Thymus (tissue), 11 donors: Measurements from ENCODE around the gene AQP2. TPM values are rescaled to one million over a fixed set of nuclear protein-coding genes. Genes with fewer than 3 reads are reported as not detected.

Experiments
- DNase-seq, 9 donors: peaks; one replicate each; pipeline ENCODE4 v3.0.0-alpha.2; 2013; ENCODE audit warnings: low spot score in 9 of 9, low read depth in 6 of 9, missing footprints in 1 of 9
- H3K27ac ChIP-seq, 2 donors: one replicate each; pipeline ENCODE4 v1.5.1; 2013; ENCODE audit warnings: control low read depth in 1 of 2, low read depth in 1 of 2, low read length in 1 of 2, mild to moderate bottlenecking in 1 of 2, moderate library complexity in 1 of 2
- H3K27me3 ChIP-seq, 2 donors: one replicate each; pipeline ENCODE4 v1.5.1; 2013; ENCODE audit warnings: low read length in 1 of 2; ENCODE audit not compliant: control insufficient read depth in 2 of 2, insufficient read depth in 1 of 2
- H3K36me3 ChIP-seq, 2 donors: one replicate each; pipeline ENCODE4 v1.5.1; 2013; ENCODE audit warnings: low read length in 1 of 2, mild to moderate bottlenecking in 1 of 2, moderate library complexity in 1 of 2; ENCODE audit not compliant: control insufficient read depth in 2 of 2, insufficient read depth in 2 of 2
- H3K4me1 ChIP-seq, 2 donors: one replicate each; pipeline ENCODE4 v1.5.1; 2013; ENCODE audit warnings: low read length in 2 of 2; ENCODE audit not compliant: control insufficient read depth in 2 of 2, insufficient read depth in 2 of 2
- H3K4me3 ChIP-seq, 2 donors: one replicate each; pipeline ENCODE4 v1.5.1; 2013; ENCODE audit warnings: low read length in 2 of 2, control low read depth in 1 of 2, mild to moderate bottlenecking in 1 of 2
- H3K9me3 ChIP-seq, 2 donors: one replicate each; pipeline ENCODE4 v1.5.1; 2013; ENCODE audit warnings: low read length in 1 of 2, mild to moderate bottlenecking in 1 of 2; ENCODE audit not compliant: control insufficient read depth in 2 of 2, insufficient read depth in 1 of 2
- WGBS: extraction: QIAGEN DNeasy Blood & Tissue Kit; methylation state at CpG from one replicate; pipeline ENCODE4 v1.1.7; 2013; 5-methylcytosine and 5-hydroxymethylcytosine counted together
- polyA plus RNA-seq: library from polyadenylated mRNA; stranded (reverse); fragments of 200-250 nt; gene quantifications from one replicate; pipeline ENCODE4 v1.2.3, GENCODE V29; 2013
- total RNA-seq: library from RNA; stranded (reverse); fragments of 120-200 nt; gene quantifications from one replicate; pipeline ENCODE4 v1.2.4, GENCODE V29; 2013
- donor health status: healthy.

AQP2 gene
- total and polyA plus RNA-seq, 2 donors, result 0.05 TPM

DNA sequence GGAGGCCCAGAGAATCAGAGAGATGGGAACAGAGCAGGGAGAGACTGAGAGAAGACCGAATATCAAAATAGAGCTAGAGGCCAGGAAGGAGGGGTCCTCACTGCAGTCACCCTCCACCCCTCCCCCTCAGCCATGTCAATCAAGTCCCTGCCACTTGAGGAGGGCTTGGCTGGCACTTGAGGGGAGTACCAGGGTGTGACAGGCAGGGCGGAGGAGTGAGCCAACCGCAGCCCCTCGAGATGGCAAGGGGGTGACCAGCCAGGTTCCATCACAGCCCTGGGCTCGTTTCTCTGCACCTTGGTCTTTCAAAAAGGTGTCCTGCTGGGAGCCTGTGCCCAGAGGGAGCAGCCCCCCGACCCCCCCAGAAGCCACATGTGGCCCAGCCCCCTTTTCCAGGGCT, 15.3 kb downstream of the AQP2 start:
- Histone ChIP-seq H3K9me3 (no peaks in the 10 kb centered on the region), H3K4me3 (no peak overlapping the region), H3K36me3 (no peaks in the 10 kb centered on the region), H3K4me1 (peaks cover 7 to 11% of the 10 kb centered on the region in 2 donors), H3K27ac (no peak overlapping the region), H3K27me3 (peaks cover 50 to 97% of the 10 kb centered on the region in 2 donors)
- no peak for DNase-seq
- 71% methylated on average over 6 of the region's 6 CpGs for WGBS

DNA sequence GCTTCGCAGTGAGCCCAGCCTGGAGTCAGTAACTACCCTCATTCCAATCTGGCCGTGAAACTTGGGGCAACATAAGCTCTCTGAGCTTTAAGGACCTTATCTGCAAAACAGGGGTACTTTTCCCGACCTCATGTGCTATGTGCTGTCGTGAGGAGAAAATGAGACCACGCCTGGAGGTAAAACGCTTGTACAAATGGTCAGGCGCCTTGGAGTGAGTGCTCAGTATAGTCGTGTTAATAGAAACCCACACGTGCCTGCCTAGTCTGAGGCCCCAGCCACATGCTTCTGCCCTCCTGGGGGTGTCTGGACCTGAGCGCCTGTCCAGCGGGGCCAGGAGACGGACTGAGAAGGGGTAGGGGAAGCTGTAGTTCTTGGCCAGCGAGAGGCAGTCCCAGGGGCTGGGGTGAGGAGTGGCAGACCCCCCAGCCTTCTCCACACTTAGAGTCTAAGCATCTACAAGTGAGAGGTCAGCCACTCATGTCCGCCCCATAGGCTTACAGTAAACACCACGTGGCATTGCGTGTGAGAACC, 16.0 kb downstream of the AQP2 start:
- Histone ChIP-seq H3K27ac (no peak overlapping the region), H3K4me1 (peaks cover 4 to 10% of the 10 kb centered on the region in 2 donors), H3K4me3 (no peak overlapping the region), H3K36me3 (no peaks in the 10 kb centered on the region), H3K9me3 (no peaks in the 10 kb centered on the region), H3K27me3 (peaks cover 43 to 98% of the 10 kb centered on the region in 2 donors)
- no peak for DNase-seq
- WGBS, result 32% methylated on average over 16 of the region's 16 CpGs

DNA sequence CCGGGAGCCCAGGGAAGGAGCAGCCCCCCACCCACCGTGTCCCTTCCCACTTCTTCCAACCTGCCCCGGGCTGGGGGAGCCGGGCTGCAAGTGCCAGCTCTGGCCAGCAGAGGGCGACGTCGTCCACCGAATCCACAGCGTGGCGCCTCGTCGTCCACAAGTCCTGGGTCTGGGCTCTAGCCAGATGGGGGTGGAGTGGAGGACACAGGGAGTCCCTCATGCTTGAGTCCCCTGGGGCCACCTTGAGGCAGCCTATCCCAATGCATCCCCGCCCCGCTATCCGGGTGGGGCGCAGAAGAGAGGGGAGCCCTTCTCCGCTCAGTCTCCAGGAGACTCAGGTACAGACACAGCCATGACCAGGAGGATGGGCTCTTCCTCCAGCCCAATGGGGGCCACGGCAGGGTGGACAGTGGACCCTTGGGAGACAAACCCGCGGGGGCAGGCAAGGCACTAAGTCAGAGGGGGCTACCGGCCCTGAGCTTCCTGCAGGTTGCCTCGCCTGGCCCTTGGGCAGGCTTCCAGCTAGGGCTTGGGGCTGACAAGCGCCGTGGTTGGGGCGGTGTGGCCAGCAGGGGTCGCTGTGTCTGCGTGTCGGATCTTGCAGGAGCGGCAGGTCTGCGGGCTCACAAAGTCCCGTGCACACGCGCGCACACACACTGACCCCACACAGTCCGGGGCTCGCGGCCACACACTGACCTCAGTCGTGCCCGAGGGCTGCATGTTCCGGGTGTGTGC, 16.7 kb downstream of the AQP2 start:
- H3K36me3 ChIP-seq, result no peaks in the 10 kb centered on the region
- H3K4me1 ChIP-seq, result peaks cover 4 to 10% of the 10 kb centered on the region in 2 donors
- H3K27me3 ChIP-seq, result peaks cover 37 to 95% of the 10 kb centered on the region in 2 donors
- no peak overlapping the region for H3K27ac ChIP-seq
- peak; percentile 62 to 92 (median 81) for DNase-seq
- H3K9me3 ChIP-seq, result no peaks in the 10 kb centered on the region
- WGBS, result 3% methylated on average over 40 of the region's 40 CpGs
- H3K4me3 ChIP-seq, result peak overlapping the region in 1 of 2 donors; percentile 16

DNA sequence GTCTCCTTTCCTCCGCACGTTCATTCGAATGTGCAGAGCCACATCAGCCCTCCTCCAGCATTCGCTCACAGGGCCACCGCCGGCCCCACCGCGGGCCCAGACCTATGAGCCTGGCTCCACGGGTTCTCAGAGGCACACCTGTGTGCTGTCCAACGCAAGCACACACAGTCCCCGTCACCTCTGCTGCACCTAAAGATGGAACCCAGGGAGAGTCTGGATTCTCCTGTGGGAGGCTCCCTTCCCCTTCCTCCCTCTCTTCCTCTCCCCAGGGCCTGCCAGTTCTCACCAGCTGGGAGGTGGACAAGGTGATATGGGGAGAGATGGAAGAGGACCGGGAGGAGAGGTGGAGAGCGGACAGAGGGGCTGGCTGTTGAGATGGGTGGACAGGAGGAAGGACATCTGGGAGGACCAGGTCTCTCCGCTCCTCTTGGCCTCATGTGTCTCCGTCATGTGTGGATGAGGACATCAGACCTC, 17.3 kb downstream of the AQP2 start:
- no peaks in the 10 kb centered on the region for H3K36me3 ChIP-seq
- WGBS, result 38% methylated on average over 15 of the region's 15 CpGs
- DNase-seq, result no peak
- H3K27ac ChIP-seq, result no peak overlapping the region
- peaks cover 31 to 92% of the 10 kb centered on the region in 2 donors for H3K27me3 ChIP-seq
- H3K4me1 ChIP-seq, result peaks cover 4 to 10% of the 10 kb centered on the region in 2 donors
- peak overlapping the region in 1 of 2 donors; percentile 16 for H3K4me3 ChIP-seq
- H3K9me3 ChIP-seq, result no peaks in the 10 kb centered on the region

DNA sequence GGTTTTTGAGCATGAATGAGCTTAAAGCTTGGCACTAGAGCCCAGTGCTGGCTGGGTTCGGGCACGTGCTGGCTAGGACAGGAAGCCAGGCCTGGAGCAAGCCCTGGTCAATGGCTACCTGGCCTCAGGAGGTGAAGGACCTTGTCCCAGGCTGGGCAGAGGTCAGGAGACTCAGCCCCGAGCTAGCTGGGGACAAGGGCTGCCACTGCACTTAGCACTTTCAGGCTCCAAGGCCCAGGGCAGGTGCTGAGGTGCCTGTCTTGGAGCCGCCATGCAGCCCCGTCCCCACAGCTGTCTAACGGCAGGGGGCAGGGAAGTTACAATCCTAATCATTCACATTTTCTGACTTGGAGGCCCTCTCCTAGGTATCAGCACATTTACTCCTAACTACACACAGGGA, 17.9 kb downstream of the AQP2 start:
- Histone ChIP-seq H3K4me3 (no peak overlapping the region), H3K27me3 (peaks cover 24 to 85% of the 10 kb centered on the region in 2 donors), H3K4me1 (peaks cover 4 to 10% of the 10 kb centered on the region in 2 donors), H3K9me3 (no peaks in the 10 kb centered on the region), H3K27ac (no peak overlapping the region), H3K36me3 (no peaks in the 10 kb centered on the region)
- no peak for DNase-seq
- WGBS, result 93% methylated on average over 6 of the region's 6 CpGs

DNA sequence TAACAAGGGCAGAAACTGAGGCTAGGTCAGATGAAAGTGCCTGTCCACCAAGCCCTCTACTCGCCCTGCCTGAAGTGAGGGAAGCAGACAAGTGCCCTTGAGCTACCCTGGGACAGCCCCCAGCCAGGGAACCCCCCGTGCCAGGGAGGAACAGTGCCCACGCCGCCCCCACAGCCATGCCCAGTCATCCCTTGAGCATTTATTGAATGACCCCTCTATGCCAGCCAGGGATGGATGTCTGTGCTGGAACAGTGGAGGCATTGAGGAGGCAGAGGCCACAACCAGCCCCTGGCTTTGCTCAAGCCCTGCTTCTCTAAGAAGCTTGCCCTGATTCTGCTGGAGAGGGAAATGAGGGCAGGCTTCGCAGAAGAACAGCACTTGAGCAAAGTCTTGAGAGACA, 18.5 kb downstream of the AQP2 start:
- Histone ChIP-seq H3K27me3 (peaks cover 18 to 80% of the 10 kb centered on the region in 2 donors), H3K4me3 (no peak overlapping the region), H3K27ac (no peak overlapping the region), H3K36me3 (no peaks in the 10 kb centered on the region), H3K4me1 (peaks cover 4 to 10% of the 10 kb centered on the region in 2 donors), H3K9me3 (no peaks in the 10 kb centered on the region)
- 86% methylated on average over 5 of the region's 5 CpGs for WGBS
- no peak for DNase-seq

GRCh38 chr12:49969651-49970429, 19.3 kb downstream of the AQP2 start:
- no peaks in the 10 kb centered on the region for H3K36me3 ChIP-seq
- no peak overlapping the region for H3K4me3 ChIP-seq
- WGBS, result 78% methylated on average over 12 of the region's 12 CpGs
- no peaks in the 10 kb centered on the region for H3K9me3 ChIP-seq
- H3K4me1 ChIP-seq, result peaks cover 4 to 10% of the 10 kb centered on the region in 2 donors
- no peak overlapping the region for H3K27ac ChIP-seq
- peaks cover 11 to 72% of the 10 kb centered on the region in 2 donors for H3K27me3 ChIP-seq
- DNase-seq, result no peak

DNA sequence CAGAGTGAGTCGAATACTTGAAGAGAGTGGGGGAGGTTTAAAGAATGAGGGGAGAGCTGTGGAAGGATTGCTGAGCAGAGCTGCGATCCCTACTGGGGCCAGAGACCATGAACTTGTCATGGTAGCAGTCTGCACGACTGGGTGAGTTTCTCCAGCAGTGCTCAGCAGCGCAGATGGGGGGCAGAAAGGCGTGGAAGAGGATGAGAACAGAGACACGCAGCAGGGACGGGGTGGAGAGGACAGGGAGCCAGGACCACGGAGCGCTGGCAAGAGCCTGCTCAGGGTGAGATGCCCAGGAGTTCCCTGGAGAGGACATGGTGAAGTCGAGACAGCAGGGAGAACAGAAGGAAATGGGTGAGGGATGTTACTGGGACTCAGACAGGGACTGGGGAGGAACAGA, 20.1 kb downstream of the AQP2 start:
- Histone ChIP-seq H3K36me3 (no peaks in the 10 kb centered on the region), H3K4me3 (no peak overlapping the region), H3K27ac (no peak overlapping the region), H3K4me1 (peaks cover 4 to 10% of the 10 kb centered on the region in 2 donors), H3K9me3 (no peaks in the 10 kb centered on the region), H3K27me3 (peaks cover 9 to 67% of the 10 kb centered on the region in 2 donors)
- 94% methylated on average over 10 of the region's 10 CpGs for WGBS
- DNase-seq, result no peak

DNA sequence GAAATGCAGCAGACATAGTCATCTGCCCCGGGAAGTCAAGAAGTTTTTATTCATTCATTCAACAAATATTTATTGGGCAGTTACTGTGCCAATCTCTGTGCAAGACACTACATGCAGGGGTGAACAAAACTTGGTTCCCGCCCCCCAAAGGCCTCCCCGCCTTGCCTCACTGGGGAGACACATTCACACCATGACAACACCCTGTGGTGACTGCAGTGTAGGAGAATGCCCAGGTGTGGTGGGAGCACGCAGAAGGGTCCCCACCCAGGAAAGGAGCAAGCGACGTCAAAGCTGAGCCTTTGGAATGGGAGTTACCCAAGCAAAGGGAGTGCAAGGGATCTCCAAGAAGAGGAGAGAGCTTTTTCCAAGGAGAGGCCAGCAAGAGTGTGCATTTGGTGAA, 20.6 kb downstream of the AQP2 start:
- Histone ChIP-seq H3K9me3 (no peaks in the 10 kb centered on the region), H3K4me3 (no peak overlapping the region), H3K27ac (no peak overlapping the region), H3K36me3 (no peaks in the 10 kb centered on the region), H3K27me3 (peaks cover 5 to 62% of the 10 kb centered on the region in 2 donors), H3K4me1 (peaks cover 4 to 10% of the 10 kb centered on the region in 2 donors)
- 95% methylated on average over 6 of the region's 6 CpGs for WGBS
- no peak for DNase-seq
